ENCODE measurements around the gene CDH4.

GRCh38 chr20:61922936-61923335, 670.9 kb downstream of the CDH4 start:
- TF ChIP-seq CTCF (IDR thresholded peaks at IDR 0.05), result no peak
- no peak for TF ChIP-seq POLR2A (IDR thresholded peaks at IDR 0.05)
